Measurements from ENCODE around the gene PLXNB3. TPM values are rescaled to one million over a fixed set of nuclear protein-coding genes. Genes with fewer than 3 reads are reported as not detected.

The PLXNB3 gene
- total RNA-seq, 3 donors from 2014 or later (not counting 1 experiment from before 2014, with no cell fraction given), result 1.2 to 1.3 TPM; not detected in 1

DNA sequence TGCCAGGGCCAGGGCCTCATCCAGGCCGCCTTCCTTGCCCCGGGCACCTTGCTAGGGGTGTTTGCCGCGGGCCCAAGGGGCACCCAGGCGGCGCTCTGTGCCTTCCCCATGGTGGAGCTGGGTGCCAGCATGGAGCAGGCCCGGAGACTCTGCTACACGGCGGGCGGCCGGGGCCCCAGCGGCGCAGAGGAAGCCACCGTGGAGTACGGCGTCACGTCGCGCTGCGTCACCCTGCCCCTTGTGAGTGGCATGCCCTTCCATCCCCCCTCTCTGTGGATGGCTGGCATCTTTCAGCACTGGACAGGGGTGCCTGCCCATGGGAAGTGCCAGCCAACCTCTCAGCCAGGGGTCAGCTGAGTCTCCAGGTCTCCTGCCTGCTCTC, 3.6 kb downstream of the PLXNB3 start:
- no peak overlapping the region for H3K4me3 Mint-ChIP-seq
- H3K9me3 ChIP-seq (ENCODE audit: control insufficient read depth, insufficient read depth, low read length), result no peaks in the 10 kb centered on the region
- TF ChIP-seq, protein P1, sequence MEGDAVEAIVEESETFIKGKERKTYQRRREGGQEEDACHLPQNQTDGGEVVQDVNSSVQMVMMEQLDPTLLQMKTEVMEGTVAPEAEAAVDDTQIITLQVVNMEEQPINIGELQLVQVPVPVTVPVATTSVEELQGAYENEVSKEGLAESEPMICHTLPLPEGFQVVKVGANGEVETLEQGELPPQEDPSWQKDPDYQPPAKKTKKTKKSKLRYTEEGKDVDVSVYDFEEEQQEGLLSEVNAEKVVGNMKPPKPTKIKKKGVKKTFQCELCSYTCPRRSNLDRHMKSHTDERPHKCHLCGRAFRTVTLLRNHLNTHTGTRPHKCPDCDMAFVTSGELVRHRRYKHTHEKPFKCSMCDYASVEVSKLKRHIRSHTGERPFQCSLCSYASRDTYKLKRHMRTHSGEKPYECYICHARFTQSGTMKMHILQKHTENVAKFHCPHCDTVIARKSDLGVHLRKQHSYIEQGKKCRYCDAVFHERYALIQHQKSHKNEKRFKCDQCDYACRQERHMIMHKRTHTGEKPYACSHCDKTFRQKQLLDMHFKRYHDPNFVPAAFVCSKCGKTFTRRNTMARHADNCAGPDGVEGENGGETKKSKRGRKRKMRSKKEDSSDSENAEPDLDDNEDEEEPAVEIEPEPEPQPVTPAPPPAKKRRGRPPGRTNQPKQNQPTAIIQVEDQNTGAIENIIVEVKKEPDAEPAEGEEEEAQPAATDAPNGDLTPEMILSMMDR (IDR thresholded peaks at IDR 0.05), result no peak
- 92% methylated on average over 20 of the region's 20 CpGs for WGBS (ENCODE audit: insufficient coverage)
- ATAC-seq (no peak), DNase-seq (no peak)
- no peak overlapping the region for H3K27ac ChIP-seq (ENCODE audit: low read length)
- H3K27me3 ChIP-seq (ENCODE audit: control insufficient read depth, insufficient read depth, low read length), result no peaks in the 10 kb centered on the region
- H3K36me3 ChIP-seq (ENCODE audit: control insufficient read depth, insufficient read depth, low read length), result no peaks in the 10 kb centered on the region
- intact Hi-C loops (cut with micrococcal nuclease), result no loop called here
- no peak overlapping the region for H3K27ac Mint-ChIP-seq
- H3K9me3 Mint-ChIP-seq, result no peaks in the 10 kb centered on the region
- no peak overlapping the region for H3K4me3 ChIP-seq (ENCODE audit: low read length)
- peaks cover 0 to 20% of the 10 kb centered on the region in 2 donors for H3K4me1 Mint-ChIP-seq
- peaks cover 18% of the 10 kb centered on the region for H3K4me1 ChIP-seq (ENCODE audit: control insufficient read depth, insufficient read depth, low read length)
- H3K36me3 Mint-ChIP-seq, result no peaks in the 10 kb centered on the region
- H3K27me3 Mint-ChIP-seq (ENCODE audit: low read depth in 2 of 2), result no peaks in the 10 kb centered on the region

DNA sequence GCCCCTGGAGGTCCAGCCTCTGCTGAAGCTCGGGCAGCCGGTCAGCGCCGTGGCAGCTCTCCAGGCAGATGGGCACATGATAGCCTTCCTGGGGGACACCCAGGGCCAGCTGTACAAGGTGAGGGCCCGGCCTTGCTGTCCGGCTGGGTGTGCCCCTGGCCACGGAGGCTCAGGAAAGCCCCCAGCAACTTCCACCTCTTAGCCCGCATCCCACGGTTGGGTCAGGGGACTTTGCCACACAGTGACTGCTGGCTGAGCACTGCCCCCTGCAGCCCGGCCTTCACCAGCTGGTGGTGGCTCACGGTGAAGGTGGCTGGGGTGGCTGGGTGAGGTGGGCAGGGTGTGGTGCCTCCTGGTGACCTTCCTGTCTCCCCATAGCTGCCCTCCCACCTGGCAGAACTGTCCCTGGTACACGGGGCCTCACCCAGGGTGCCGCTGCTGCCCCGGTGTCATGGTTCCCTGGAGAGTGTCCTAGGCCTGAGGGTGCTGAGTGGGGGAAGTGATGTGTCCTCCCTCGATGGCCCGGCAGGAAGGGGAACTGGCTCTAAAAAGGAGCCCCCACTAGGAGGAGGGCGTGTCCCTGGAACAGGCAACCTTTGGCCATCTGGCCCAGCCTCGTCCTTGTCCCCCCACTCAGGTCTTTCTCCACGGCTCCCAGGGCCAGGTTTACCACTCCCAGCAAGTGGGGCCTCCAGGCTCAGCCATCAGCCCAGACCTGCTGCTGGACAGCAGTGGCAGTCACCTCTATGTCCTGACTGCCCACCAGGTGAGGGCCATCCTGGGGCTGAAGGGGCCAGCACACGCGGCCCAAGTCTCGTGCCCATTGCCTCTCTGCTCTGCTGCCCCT, 4.5 kb downstream of the PLXNB3 start:
- Histone ChIP-seq H3K27ac (ENCODE audit: low read length) (no peak overlapping the region), H3K4me3 (ENCODE audit: low read length) (no peak overlapping the region), H3K36me3 (ENCODE audit: control insufficient read depth, insufficient read depth, low read length) (no peaks in the 10 kb centered on the region), H3K9me3 (ENCODE audit: control insufficient read depth, insufficient read depth, low read length) (no peaks in the 10 kb centered on the region), H3K4me1 (ENCODE audit: control insufficient read depth, insufficient read depth, low read length) (peaks cover 18% of the 10 kb centered on the region), H3K27me3 (ENCODE audit: control insufficient read depth, insufficient read depth, low read length) (no peaks in the 10 kb centered on the region)
- peaks cover 0 to 20% of the 10 kb centered on the region in 2 donors for H3K4me1 Mint-ChIP-seq
- ATAC-seq, result no peak
- TF ChIP-seq, protein P1 (IDR thresholded peaks at IDR 0.05), result no peak
- no peak overlapping the region for H3K27ac Mint-ChIP-seq
- no peak overlapping the region for H3K4me3 Mint-ChIP-seq
- no peak for DNase-seq
- intact Hi-C loops (cut with micrococcal nuclease), result no loop called here
- H3K36me3 Mint-ChIP-seq, result no peaks in the 10 kb centered on the region
- H3K9me3 Mint-ChIP-seq, result no peaks in the 10 kb centered on the region
- 81% methylated on average over 14 of the region's 22 CpGs for WGBS (ENCODE audit: insufficient coverage)
- no peaks in the 10 kb centered on the region for H3K27me3 Mint-ChIP-seq (ENCODE audit: low read depth in 2 of 2)

DNA sequence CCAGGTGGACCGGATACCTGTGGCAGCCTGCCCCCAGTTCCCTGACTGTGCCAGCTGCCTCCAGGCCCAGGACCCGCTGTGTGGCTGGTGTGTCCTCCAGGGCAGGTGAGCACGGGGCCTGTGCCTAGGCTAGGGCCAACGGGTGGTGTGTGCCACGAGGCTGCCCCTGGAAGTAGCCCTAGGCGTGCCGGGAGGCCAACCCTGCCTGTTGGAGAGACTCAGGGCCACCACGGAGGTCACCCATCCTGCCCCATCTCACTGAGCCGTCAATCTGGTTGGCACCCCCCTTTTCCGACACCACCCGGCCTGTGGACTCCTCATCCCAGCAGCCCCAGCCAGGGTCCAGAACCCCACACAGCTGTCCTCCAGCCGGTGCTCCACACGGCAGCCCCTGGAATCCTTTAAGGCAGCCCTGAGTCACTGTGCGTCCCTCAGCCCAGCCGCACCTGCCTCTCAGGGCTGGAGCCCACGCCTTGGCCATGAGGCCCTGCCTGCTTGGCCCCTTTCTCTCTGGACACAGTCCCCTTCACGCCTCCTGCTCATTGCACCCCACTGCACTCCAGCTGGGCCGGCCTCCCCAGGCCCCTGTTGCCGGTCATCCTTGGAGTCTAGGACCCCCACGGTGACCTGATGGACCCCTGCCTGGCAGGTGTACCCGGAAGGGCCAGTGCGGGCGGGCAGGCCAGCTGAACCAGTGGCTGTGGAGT, 5.3 kb downstream of the PLXNB3 start:
- H3K9me3 Mint-ChIP-seq, result no peaks in the 10 kb centered on the region
- 93% methylated on average over 22 of the region's 23 CpGs for WGBS (ENCODE audit: insufficient coverage)
- intact Hi-C loops (cut with micrococcal nuclease), result no loop called here
- Histone ChIP-seq H3K9me3 (ENCODE audit: control insufficient read depth, insufficient read depth, low read length) (no peaks in the 10 kb centered on the region), H3K4me3 (ENCODE audit: low read length) (no peak overlapping the region), H3K27ac (ENCODE audit: low read length) (no peak overlapping the region), H3K27me3 (ENCODE audit: control insufficient read depth, insufficient read depth, low read length) (no peaks in the 10 kb centered on the region), H3K36me3 (ENCODE audit: control insufficient read depth, insufficient read depth, low read length) (no peaks in the 10 kb centered on the region), H3K4me1 (ENCODE audit: control insufficient read depth, insufficient read depth, low read length) (peaks cover 13% of the 10 kb centered on the region)
- H3K36me3 Mint-ChIP-seq, result no peaks in the 10 kb centered on the region
- peaks cover 0 to 16% of the 10 kb centered on the region in 2 donors for H3K4me1 Mint-ChIP-seq
- DNase-seq (no peak), ATAC-seq (no peak)
- H3K4me3 Mint-ChIP-seq, result no peak overlapping the region
- H3K27ac Mint-ChIP-seq, result no peak overlapping the region
- no peaks in the 10 kb centered on the region for H3K27me3 Mint-ChIP-seq (ENCODE audit: low read depth in 2 of 2)
- TF ChIP-seq, protein P1 (IDR thresholded peaks at IDR 0.05), result no peak

Data from natural killer cell (primary cell).